H9 (cell line): ENCODE results near the gene KLHL33. TPM values are rescaled to one million over a fixed set of nuclear protein-coding genes. Genes with fewer than 3 reads are reported as not detected.

ENCODE experiments used
- DNase-seq: peaks from one replicate; pipeline ENCODE4 v3.0.0-alpha.2; 2017
- H2AFZ ChIP-seq: one replicate; pipeline ENCODE4 v1.6.1; 2013; ENCODE audit warnings: mild to moderate bottlenecking, low read length, control low read depth, moderate library complexity
- H2AK5ac ChIP-seq: 2 replicates; pipeline ENCODE4 v1.6.1; 2013; ENCODE audit warnings: low read length, control low read depth, mixed read lengths; ENCODE audit not compliant: insufficient read length
- H2BK120ac ChIP-seq: one replicate; pipeline ENCODE4 v1.6.1; 2013; ENCODE audit warnings: low read depth, mild to moderate bottlenecking, low read length, control low read depth, inconsistent platforms; ENCODE audit not compliant: poor library complexity, severe bottlenecking
- H2BK12ac ChIP-seq: 2 replicates; pipeline ENCODE4 v1.6.1; 2013; ENCODE audit warnings: low read length, control low read depth, mixed read lengths, low read depth; ENCODE audit not compliant: insufficient read length
- H2BK15ac ChIP-seq: 2 replicates; pipeline ENCODE4 v1.6.1; 2013; ENCODE audit warnings: low read depth, low read length, control low read depth
- H2BK20ac ChIP-seq: one replicate; pipeline ENCODE4 v1.6.1; 2013; ENCODE audit warnings: low read depth, mild to moderate bottlenecking, low read length, control low read depth, inconsistent platforms; ENCODE audit not compliant: poor library complexity, severe bottlenecking
- H2BK5ac ChIP-seq: 2 replicates; pipeline ENCODE4 v1.6.1; 2013; ENCODE audit warnings: low read length, control low read depth, mixed read lengths; ENCODE audit not compliant: insufficient read length
- H3K14ac ChIP-seq: 2 replicates; pipeline ENCODE4 v1.6.1; 2013; ENCODE audit warnings: low read length, control low read depth; ENCODE audit not compliant: insufficient read depth
- H3K18ac ChIP-seq: 2 replicates; pipeline ENCODE4 v1.6.1; 2013; ENCODE audit warnings: low read depth, mild to moderate bottlenecking, mixed read lengths, low read length, control low read depth; ENCODE audit not compliant: insufficient read length
- H3K23ac ChIP-seq: 2 replicates; pipeline ENCODE4 v1.6.1; 2013; ENCODE audit warnings: low read length, control low read depth, mixed read lengths, low read depth; ENCODE audit not compliant: insufficient read length
- H3K23me2 ChIP-seq: 2 replicates; pipeline ENCODE4 v1.6.1; 2013; ENCODE audit warnings: low read depth, mild to moderate bottlenecking, mixed read lengths, low read length, control low read depth; ENCODE audit not compliant: insufficient read length, poor library complexity, severe bottlenecking
- H3K27ac ChIP-seq: 2 replicates; pipeline ENCODE4 v1.5.1; 2013; ENCODE audit warnings: low read length, control low read depth, mixed read lengths, low read depth; ENCODE audit not compliant: insufficient read length
- H3K27me3 ChIP-seq: 2 replicates; pipeline ENCODE4 v1.6.1; 2013; ENCODE audit warnings: low read length, control low read depth, inconsistent platforms; ENCODE audit not compliant: insufficient read depth
- H3K4ac ChIP-seq: 2 replicates; pipeline ENCODE4 v1.6.1; 2013; ENCODE audit warnings: low read depth, mild to moderate bottlenecking, control low read depth, inconsistent platforms, low read length, moderate library complexity
- H3K4me1 ChIP-seq: 2 replicates; pipeline ENCODE4 v1.6.1; 2013; ENCODE audit warnings: low read length, control low read depth, inconsistent platforms; ENCODE audit not compliant: insufficient read depth
- H3K4me2 ChIP-seq: 2 replicates; pipeline ENCODE4 v1.6.1; 2013; ENCODE audit warnings: low read length, control low read depth, mixed read lengths; ENCODE audit not compliant: insufficient read length, insufficient read depth
- H3K56ac ChIP-seq: 2 replicates; pipeline ENCODE4 v1.6.1; 2013; ENCODE audit warnings: low read depth, mild to moderate bottlenecking, mixed read lengths, low read length, control low read depth; ENCODE audit not compliant: insufficient read length
- H3K79me1 ChIP-seq: 2 replicates; pipeline ENCODE4 v1.6.1; 2013; ENCODE audit warnings: low read depth, mild to moderate bottlenecking, moderate library complexity, low read length, control low read depth, inconsistent platforms; ENCODE audit not compliant: insufficient read depth, poor library complexity, severe bottlenecking
- H3K79me2 ChIP-seq: 2 replicates; pipeline ENCODE4 v1.6.1; 2013; ENCODE audit warnings: low read length, control low read depth, inconsistent platforms; ENCODE audit not compliant: insufficient read depth
- H3K9ac ChIP-seq: 2 replicates; pipeline ENCODE4 v1.6.1; 2013; ENCODE audit warnings: low read length, control low read depth, mixed read lengths; ENCODE audit not compliant: insufficient read length; ENCODE audit errors: extremely low read depth
- H3K9me3 ChIP-seq: one replicate; pipeline ENCODE4 v1.6.1; 2013; ENCODE audit warnings: low read depth, low read length, inconsistent platforms; ENCODE audit not compliant: control insufficient read depth
- H3T11ph ChIP-seq: one replicate; pipeline ENCODE4 v1.6.1; 2013; ENCODE audit warnings: mild to moderate bottlenecking, low read length, control low read depth, inconsistent platforms
- H4K20me1 ChIP-seq: one replicate; pipeline ENCODE4 v1.6.1; 2013; ENCODE audit not compliant: control insufficient read depth, insufficient read length, insufficient read depth
- H4K5ac ChIP-seq: 2 replicates; pipeline ENCODE4 v1.6.1; 2013; ENCODE audit warnings: low read depth, mild to moderate bottlenecking, mixed read lengths, low read length, control low read depth; ENCODE audit not compliant: insufficient read length
- H4K8ac ChIP-seq: replicated peaks from 2 replicates; pipeline ENCODE4 v1.6.1; 2013; ENCODE audit warnings: low read length, control low read depth, mixed read lengths, low read depth; ENCODE audit not compliant: insufficient read length
- H4K91ac ChIP-seq: 2 replicates; pipeline ENCODE4 v1.6.1; 2013; ENCODE audit warnings: low read depth, mild to moderate bottlenecking, moderate library complexity, mixed read lengths, low read length, control low read depth; ENCODE audit not compliant: insufficient read length
- H3K27ac Mint-ChIP-seq, 3 experiments: 2 replicates in 2 of 3; 3 replicates in 1 of 3; pipeline ENCODE4 v1.8.0; 2020 to 2021; ENCODE audit warnings: mixed read lengths in 3 of 3, mild to moderate bottlenecking in 1 of 3, moderate library complexity in 1 of 3
- H3K27me3 Mint-ChIP-seq: 2 replicates; pipeline ENCODE4 v1.8.0; 2021; ENCODE audit warnings: low read depth, mild to moderate bottlenecking, moderate library complexity, mixed read lengths
- H3K36me3 Mint-ChIP-seq, 3 experiments: 2 replicates in 2 of 3; 3 replicates in 1 of 3; pipeline ENCODE4 v1.8.0; 2020 to 2021; ENCODE audit warnings: low read depth in 3 of 3, mixed read lengths in 3 of 3; ENCODE audit not compliant: insufficient read depth in 1 of 3
- H3K4me1 Mint-ChIP-seq, 2 experiments: 2 replicates each; pipeline ENCODE4 v1.8.0; 2020; ENCODE audit warnings: mixed read lengths in 2 of 2
- H3K4me3 Mint-ChIP-seq, 2 experiments: 2 replicates in 1 of 2; 3 replicates in 1 of 2; pipeline ENCODE4 v1.8.0; 2020 to 2021; ENCODE audit warnings: mild to moderate bottlenecking in 2 of 2, mixed read lengths in 2 of 2, moderate library complexity in 1 of 2
- H3K9me3 Mint-ChIP-seq, 2 experiments: 2 replicates in 1 of 2; 3 replicates in 1 of 2; pipeline ENCODE4 v1.8.0; 2020; ENCODE audit warnings: mild to moderate bottlenecking in 2 of 2, mixed read lengths in 2 of 2, moderate library complexity in 1 of 2
- CTCF ChIP-seq: fragments of 200-600 bp; sonication (generic); conservative IDR thresholded peaks from 3 replicates; pipeline ENCODE4 v1.8.0; 2021; ENCODE audit warnings: antibody characterized with exemption, mild to moderate bottlenecking
- WGBS: extraction: QIAGEN DNeasy Blood & Tissue Kit; methylation state at CpG from one replicate; pipeline ENCODE4 v1.1.7; 2013; ENCODE audit warnings: missing lambda C conversion rate, low lambda C conversion rate, mixed read lengths; ENCODE audit not compliant: insufficient read length; ENCODE audit errors: extremely low coverage; 5-methylcytosine and 5-hydroxymethylcytosine counted together
- total RNA-seq: library from RNA; stranded (reverse); gene quantifications from 2 replicates; pipeline ENCODE4 v1.2.1, GENCODE V29; 2021

KLHL33 gene
- total RNA-seq, 1 experiment from 2014 or later, result 0.04 TPM

GRCh38 chr14:20403521-20403920 is 32.4 kb downstream of the KLHL33 start:
- peak overlapping the region in 1 of 3 experiments; percentile 38; a peak in 1 of 7 replicates for H3K27ac Mint-ChIP-seq
- H3K4me1 ChIP-seq, result no peaks in the 10 kb centered on the region
- H2BK20ac ChIP-seq, result no peak overlapping the region
- H3K79me1 ChIP-seq, result no peaks in the 10 kb centered on the region
- H2AK5ac ChIP-seq, result no peak overlapping the region
- no peaks in the 10 kb centered on the region for H3K9me3 ChIP-seq
- no peak overlapping the region for H2BK12ac ChIP-seq
- no CpG with 5 or more reads among the region's 11 CpGs for WGBS
- H3K18ac ChIP-seq, result no peak overlapping the region
- H2BK120ac ChIP-seq, result no peak overlapping the region
- H3K14ac ChIP-seq, result no peak overlapping the region
- H3K23ac ChIP-seq, result no peak overlapping the region
- no peak overlapping the region for H3K27ac ChIP-seq
- no peaks in the 10 kb centered on the region for H3K79me2 ChIP-seq
- no peak overlapping the region for H4K8ac ChIP-seq
- no peak overlapping the region for H2BK15ac ChIP-seq
- H4K20me1 ChIP-seq, result no peaks in the 10 kb centered on the region
- H3T11ph ChIP-seq, result no peak overlapping the region
- no peaks in the 10 kb centered on the region for H3K23me2 ChIP-seq
- H2BK5ac ChIP-seq, result no peak overlapping the region
- no peak for DNase-seq
- H3K27me3 ChIP-seq, result no peaks in the 10 kb centered on the region
- no peak overlapping the region for H2AFZ ChIP-seq
- H3K56ac ChIP-seq, result no peak overlapping the region
- no peaks in the 10 kb centered on the region for H3K27me3 Mint-ChIP-seq
- no peaks in the 10 kb centered on the region for H3K4me1 Mint-ChIP-seq
- H3K4me3 Mint-ChIP-seq, result no peak overlapping the region
- no peak for TF ChIP-seq CTCF
- no peak overlapping the region for H3K4ac ChIP-seq
- H3K9ac ChIP-seq, result no peak overlapping the region
- peaks cover 10 to 66% (median 32%) of the 10 kb centered on the region in 3 experiments; a peak in 6 of 7 replicates for H3K36me3 Mint-ChIP-seq
- no peak overlapping the region for H4K91ac ChIP-seq
- H3K9me3 Mint-ChIP-seq, result no peaks in the 10 kb centered on the region
- H4K5ac ChIP-seq, result no peak overlapping the region
- no peak overlapping the region for H3K4me2 ChIP-seq
